Measurements from ENCODE around the gene CNIH4. TPM values are rescaled to one million over a fixed set of nuclear protein-coding genes. Genes with fewer than 3 reads are reported as not detected.

CNIH4 gene
- total RNA-seq, 1 experiment from 2014 or later: 48.9 TPM

DNA sequence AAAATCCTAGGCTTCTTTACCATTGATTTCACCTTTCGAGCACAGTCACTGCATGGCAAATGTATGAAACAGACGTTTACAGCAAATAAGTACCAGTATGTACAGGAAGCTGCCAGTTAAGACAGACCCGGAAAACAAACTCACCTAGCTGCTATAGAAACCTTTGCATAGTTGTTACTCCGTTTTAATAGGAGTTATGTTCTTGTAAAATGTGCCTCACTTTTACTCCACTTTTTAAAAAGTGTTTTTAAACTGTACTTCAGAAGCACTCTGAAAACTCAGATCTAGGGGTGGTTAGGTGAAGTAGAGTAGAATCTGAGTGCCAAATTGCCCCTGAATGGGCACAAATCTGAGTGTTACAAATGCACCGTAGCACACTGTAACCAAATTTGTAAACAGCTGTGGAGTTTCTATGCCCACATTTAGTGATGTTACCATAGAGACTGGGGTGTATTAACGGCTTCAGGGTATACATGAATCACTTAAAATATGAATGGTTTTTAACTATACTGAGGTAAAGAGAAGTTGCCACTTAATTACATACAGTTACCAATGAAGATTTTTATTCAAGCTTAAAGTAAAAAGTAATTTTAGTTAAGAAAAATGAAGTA, 30.7 kb downstream of the CNIH4 start:
- no peaks in the 10 kb centered on the region for H3K27me3 ChIP-seq (ENCODE audit: insufficient read depth, low read length)
- no peaks in the 10 kb centered on the region for H4K20me1 ChIP-seq (ENCODE audit: insufficient read depth)
- no peak overlapping the region for H2AFZ ChIP-seq (ENCODE audit: low read depth, low read length, poor library complexity, severe bottlenecking)
- no peaks in the 10 kb centered on the region for H3K4me1 ChIP-seq (ENCODE audit: control insufficient read depth in 1 of 2, insufficient read depth in 2 of 2, low read length in 2 of 2)
- ChIA-PET RAD21 (ENCODE audit: low non-redundant PET in 1 of 2, low total read pairs in 2 of 2, uncharacterized antibody in 2 of 2, unreplicated experiment in 2 of 2) (no interaction called here), CTCF (no interaction called here), POLR2A (no interaction called here)
- no peak overlapping the region for H3K4me2 ChIP-seq (ENCODE audit: low read length)
- peaks cover 26 to 28% of the 10 kb centered on the region in 2 experiments for H3K36me3 ChIP-seq (ENCODE audit: control insufficient read depth in 1 of 2, insufficient read depth in 2 of 2, low read length in 2 of 2)
- no peaks in the 10 kb centered on the region for H3K9me2 ChIP-seq (ENCODE audit: insufficient read depth)
- DNase-seq (ENCODE audit: low read depth, low spot score) (no peak), ATAC-seq (no peak)
- no TSS peak for BruUV-seq (replicated peaks)
- TF ChIP-seq FOSL1 (IDR thresholded peaks at IDR 0.05; ENCODE audit: low read depth) (no peak), ATF3 (IDR thresholded peaks at IDR 0.05) (no peak), SRF (IDR thresholded peaks at IDR 0.05; ENCODE audit: low read depth) (no peak), SIN3A (IDR thresholded peaks at IDR 0.05; ENCODE audit: low read depth) (no peak), POLR2AphosphoS5 (IDR thresholded peaks at IDR 0.05; ENCODE audit: low read depth, low read length) (no peak), MAX (IDR thresholded peaks at IDR 0.05) (no peak), ELF1 (IDR thresholded peaks at IDR 0.05; ENCODE audit: borderline replicate concordance, low read depth) (no peak), YY1 (IDR thresholded peaks at IDR 0.05; ENCODE audit: extremely low read depth, insufficient replicate concordance, low read depth, low read length) (no peak), POLR2A (IDR thresholded peaks at IDR 0.05; ENCODE audit: borderline replicate concordance, extremely low read depth, insufficient read depth, insufficient read length) (no peak), TCF7L2 (IDR thresholded peaks at IDR 0.05; ENCODE audit: borderline replicate concordance, extremely low read depth, insufficient read depth, insufficient read length) (no peak), SP1 (IDR thresholded peaks at IDR 0.05; ENCODE audit: low read depth) (no peak), RAD21 (IDR thresholded peaks at IDR 0.05; ENCODE audit: low read depth) (no peak), CBX3 (IDR thresholded peaks at IDR 0.05; ENCODE audit: low read depth) (no peak), JUND (IDR thresholded peaks at IDR 0.05) (no peak), REST (IDR thresholded peaks at IDR 0.05; ENCODE audit: low read depth) (no peak), ZFX (IDR thresholded peaks at IDR 0.05) (no peak), EGR1 (IDR thresholded peaks at IDR 0.05; ENCODE audit: low read depth) (no peak)
- TF ChIP-seq, protein P1, sequence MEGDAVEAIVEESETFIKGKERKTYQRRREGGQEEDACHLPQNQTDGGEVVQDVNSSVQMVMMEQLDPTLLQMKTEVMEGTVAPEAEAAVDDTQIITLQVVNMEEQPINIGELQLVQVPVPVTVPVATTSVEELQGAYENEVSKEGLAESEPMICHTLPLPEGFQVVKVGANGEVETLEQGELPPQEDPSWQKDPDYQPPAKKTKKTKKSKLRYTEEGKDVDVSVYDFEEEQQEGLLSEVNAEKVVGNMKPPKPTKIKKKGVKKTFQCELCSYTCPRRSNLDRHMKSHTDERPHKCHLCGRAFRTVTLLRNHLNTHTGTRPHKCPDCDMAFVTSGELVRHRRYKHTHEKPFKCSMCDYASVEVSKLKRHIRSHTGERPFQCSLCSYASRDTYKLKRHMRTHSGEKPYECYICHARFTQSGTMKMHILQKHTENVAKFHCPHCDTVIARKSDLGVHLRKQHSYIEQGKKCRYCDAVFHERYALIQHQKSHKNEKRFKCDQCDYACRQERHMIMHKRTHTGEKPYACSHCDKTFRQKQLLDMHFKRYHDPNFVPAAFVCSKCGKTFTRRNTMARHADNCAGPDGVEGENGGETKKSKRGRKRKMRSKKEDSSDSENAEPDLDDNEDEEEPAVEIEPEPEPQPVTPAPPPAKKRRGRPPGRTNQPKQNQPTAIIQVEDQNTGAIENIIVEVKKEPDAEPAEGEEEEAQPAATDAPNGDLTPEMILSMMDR (IDR thresholded peaks at IDR 0.05 in 2 of 3, conservative IDR thresholded peaks at IDR 0.05 in 1 of 3; ENCODE audit: borderline replicate concordance in 1 of 3, insufficient read depth in 1 of 3, low read depth in 2 of 3, low read length in 2 of 3): no peak
- TF ChIP-seq, protein P2, sequence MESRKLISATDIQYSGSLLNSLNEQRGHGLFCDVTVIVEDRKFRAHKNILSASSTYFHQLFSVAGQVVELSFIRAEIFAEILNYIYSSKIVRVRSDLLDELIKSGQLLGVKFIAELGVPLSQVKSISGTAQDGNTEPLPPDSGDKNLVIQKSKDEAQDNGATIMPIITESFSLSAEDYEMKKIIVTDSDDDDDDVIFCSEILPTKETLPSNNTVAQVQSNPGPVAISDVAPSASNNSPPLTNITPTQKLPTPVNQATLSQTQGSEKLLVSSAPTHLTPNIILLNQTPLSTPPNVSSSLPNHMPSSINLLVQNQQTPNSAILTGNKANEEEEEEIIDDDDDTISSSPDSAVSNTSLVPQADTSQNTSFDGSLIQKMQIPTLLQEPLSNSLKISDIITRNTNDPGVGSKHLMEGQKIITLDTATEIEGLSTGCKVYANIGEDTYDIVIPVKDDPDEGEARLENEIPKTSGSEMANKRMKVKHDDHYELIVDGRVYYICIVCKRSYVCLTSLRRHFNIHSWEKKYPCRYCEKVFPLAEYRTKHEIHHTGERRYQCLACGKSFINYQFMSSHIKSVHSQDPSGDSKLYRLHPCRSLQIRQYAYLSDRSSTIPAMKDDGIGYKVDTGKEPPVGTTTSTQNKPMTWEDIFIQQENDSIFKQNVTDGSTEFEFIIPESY (IDR thresholded peaks at IDR 0.05; ENCODE audit: extremely low read depth, insufficient replicate concordance, low read length): no peak
- H3K27ac ChIP-seq (ENCODE audit: low read depth, low read length): no peak overlapping the region
- no peak overlapping the region for H3K9ac ChIP-seq (ENCODE audit: low read length)
- H3K4me3 ChIP-seq (replicated peaks in 1 of 2; ENCODE audit: low read depth in 1 of 2, low read length in 2 of 2): no peak overlapping the region
- intact Hi-C loops (cut with micrococcal nuclease): loop anchor here (5.0 kb wide), 1 partner anchor 35 kb away; no protein-coding TSS in a partner anchor
- H3K9me3 ChIP-seq (ENCODE audit: control insufficient read depth in 1 of 2, insufficient read depth in 1 of 2, low read depth in 1 of 2, low read length in 2 of 2): no peaks in the 10 kb centered on the region
- no peaks in the 10 kb centered on the region for H3K79me2 ChIP-seq (ENCODE audit: insufficient read depth, low read length)

All from HCT116 (cell line).